ENCODE measurements around the gene ST3GAL3.
A peak's percentile ranks its signal among the peaks of the same experiment; 100 is the strongest.
"Not testable (repeated sequence)": the region's sequence is repeated elsewhere in the genome, so short reads cannot be mapped to it uniquely, and the experiment has no call there.

The ST3GAL3 gene

DNA sequence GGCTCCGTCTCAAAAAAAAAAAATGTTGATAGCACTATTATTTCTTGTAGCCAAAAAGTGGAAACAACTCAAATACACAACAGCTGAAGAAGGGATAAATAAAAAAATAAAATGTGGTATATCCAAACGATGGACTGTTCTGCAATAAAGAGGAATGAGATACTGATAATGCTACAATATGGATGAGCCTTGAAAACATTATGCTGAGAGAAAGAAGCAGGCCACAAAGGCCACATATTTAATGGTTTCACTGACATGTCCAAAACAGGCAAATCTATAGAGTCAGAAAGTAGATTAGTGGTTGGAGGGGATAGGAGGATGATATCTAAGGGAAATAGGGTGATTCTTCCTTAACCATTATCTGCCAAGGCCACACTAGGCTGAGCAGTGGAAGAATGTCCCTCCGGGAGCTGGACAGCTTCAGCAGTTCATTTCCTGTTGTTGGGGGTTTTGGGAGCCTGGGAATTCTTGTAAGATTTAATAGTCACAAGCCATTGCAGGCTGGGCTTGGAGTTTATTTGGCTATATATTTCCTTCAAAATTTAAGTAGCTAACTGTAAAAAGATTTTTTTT is 53.5 kb downstream of the ST3GAL3 start:
- no peak for DNase-seq

DNA sequence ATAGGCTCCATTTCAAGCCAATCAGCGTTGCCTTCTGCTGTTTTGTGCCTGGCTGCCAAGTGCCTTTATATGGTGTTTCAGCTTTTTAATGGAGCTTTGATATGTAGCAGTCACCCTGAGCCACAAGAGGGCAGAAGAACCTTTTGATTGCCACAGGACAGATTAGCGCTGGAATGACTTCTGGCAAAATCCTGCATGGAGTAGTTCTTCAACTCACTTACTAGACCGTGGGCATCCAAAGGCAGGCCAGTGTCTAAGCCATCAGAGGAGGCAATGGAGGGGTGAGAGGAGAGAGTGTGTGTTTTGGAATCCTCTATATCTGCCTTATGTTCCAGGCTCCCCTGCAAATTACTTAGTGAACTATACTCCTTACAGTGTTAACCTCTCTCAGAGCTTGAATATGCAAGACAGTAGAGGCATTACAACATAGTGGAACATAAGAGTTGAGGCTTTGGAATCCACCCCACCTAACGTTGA is 56.2 kb downstream of the ST3GAL3 start:
- peak; percentile 70 for DNase-seq

DNA sequence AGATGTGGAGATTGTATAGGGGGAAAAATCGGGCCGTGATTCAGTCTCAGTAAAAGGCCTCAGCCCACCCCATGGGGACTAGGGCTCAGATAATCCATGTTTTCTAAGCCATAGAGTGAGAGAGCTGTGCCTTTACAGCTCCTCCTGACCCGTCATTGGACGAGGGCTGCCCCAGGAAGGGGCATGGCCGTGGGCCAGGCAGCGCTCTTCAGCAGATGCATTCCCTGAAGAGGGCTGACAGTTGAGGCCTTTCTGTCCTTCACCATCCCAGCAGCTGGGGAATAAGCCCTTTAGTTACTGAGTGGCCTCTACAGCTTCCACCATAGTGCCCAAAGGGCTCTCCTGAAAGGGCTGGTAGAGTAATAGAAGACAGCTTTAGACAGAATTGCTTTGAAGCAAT is 57.2 kb downstream of the ST3GAL3 start:
- DNase-seq, result no peak

DNA sequence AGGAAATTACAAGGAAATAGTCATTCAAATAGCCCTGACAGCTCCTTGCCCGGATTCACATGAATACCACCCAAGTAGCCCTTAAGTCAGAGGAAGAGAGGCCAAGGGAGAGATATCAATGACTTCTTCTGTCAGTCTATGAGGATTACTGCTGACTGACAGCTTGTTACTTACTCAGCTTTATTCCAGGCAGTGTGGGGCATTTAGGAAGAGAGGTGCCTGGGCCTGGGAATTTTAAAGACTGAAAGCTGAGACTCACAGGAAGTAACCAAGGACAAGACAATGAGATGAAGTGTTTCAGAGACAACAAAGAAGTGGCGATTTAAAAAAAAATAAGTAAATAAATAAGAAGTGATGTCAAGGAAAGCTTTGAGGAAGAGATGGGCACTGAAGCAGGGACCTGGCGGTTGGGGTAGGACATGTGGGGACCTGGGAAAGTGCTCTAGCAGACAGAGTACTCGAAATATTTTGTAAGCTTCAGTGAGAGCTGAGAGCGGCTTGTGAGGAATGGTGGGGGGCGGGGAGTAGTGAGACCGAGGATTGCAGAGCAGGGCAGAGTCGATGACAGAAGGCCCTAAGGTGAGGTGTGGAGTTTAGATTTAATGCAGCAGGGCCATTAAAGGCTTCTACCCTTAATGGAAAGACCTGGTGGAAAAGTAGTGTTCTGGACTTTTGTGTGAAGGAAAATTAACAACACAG is 58.9 kb downstream of the ST3GAL3 start:
- no peak for DNase-seq

DNA sequence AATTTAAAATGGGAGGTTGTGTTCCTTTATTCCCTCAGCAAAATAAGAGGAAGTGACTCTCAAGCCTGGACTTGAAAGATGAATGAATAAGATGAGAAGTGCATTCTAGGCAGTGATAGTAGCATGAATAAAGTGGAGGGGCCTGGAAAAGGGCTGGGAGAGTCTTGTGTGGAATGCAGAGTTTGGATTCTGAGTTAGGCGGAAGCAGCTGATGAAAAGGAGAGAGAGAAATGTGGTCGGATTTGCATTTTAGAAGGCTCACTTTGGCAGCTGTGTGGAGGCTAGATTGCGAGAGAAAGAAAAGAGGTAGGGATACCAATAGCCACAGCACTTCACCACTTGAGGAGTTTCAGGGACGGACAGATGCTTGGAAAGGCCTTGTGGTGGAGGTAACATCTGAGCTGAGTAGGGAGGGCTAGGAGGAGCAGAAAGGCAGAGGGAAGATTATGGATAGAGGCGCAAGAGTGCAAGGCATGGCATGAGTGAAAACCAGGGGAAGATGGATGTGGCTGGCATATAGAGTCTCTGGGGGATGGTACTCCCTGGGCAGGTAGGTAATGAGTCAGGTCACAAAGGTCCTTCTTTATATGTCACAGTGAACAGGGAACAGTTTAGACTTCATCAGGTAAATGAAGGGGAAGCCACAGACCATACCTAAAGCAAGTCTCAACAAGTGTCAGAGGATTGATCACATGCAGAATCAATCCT is 59.6 kb downstream of the ST3GAL3 start:
- no peak for DNase-seq

DNA sequence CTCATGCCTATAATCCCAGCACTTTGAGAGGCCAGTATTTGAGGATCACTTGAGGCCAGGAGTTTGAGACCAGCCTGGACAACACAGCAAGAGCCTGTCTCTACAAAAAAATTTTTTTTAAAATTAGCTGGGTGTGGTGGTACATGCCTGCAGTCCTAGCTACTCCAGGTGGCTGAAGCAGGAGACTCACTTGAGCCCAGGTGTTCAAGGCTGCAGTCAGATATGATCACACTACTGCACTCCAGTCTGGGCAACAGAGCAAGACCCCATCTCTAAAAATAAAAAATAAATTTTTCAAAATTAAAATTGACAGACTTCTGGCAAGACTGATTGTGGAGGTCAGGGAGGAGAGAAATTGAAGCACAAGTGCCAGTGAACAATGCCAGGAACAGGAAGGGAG is 60.8 kb downstream of the ST3GAL3 start:
- DNase-seq, result no peak

DNA sequence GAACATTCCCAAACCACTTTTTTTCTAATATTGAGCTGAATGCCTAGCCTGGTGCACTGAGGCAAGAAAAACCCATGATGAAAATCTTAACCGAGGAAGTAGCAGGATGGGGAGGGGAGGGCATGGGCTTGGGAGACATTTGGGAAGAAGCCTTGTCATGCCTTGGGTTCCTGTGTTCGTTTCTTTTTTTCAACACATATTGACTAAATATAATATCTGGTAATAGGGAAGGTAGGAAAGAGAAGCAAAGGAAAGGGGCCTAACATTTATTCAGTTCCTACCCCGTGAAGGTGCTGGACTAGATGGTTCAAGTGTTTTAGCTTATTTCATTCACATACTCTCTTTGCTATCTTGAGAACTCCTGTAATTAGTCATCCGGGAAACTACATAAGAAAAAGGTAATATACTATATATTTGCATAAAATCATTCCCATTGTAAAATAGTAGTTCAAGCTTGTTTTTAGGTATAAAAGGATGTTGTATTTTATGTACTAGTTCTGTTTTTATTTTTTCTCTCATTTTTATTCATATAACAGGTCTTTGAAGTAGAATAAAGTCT is 62.1 kb downstream of the ST3GAL3 start:
- DNase-seq, result no peak

DNA sequence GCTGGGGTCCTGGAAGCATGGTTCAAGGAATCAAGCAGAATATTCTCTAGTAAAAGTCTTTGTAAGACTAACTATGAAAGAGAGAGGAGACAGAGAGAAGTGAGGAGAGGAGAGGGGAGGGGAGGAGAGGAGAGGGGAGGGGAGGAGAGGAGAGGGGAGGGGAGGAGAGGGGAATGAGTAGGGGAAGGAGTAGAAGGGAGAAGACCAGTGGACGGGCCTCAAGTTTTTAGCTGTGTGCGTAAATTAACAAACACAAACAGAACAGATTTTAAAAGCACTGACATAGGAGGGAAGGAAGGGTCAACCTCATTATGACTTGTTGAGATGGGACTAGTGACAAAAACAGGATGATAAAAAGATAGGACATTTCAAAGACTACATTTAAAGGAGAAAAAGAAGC is 62.8 kb downstream of the ST3GAL3 start:
- no peak for DNase-seq

DNA sequence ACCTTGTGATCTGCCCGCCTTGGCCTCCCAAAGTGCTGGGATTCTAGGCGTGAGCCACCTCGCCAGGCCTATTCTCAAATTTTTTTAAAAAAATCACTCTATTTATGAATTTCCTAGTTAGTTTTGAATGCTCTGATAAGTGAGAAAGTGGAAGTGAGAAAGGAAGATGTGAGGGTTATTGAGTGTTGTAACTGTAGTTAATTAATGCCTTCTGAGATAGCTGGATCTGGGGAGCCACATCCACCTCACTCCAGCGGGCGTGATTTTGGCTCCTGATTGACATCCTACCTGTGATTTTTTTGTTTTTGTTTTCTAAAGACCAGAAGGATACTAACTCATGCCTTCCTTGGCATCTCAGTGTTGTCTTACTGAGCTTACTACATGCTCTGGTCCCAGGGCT is 65.6 kb downstream of the ST3GAL3 start:
- DNase-seq, result no peak

DNA sequence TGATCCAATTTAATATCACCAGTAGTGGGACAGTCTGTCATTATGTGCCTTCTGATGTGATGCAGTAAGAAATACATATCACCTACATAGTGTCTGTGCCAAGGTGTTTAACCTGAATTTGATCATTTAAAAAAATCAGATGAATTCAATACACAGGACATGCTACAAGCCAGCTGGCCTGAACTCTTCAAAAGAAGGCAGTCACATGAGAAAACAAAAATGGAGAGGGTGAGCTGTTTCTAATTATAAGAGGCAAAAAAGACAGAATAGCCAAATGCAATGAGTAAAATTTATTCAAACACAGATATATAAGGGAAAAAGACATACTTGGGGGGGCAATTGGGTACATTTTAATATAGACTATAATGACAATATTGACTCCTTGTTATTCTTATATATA is 66.5 kb downstream of the ST3GAL3 start:
- DNase-seq, result no peak

DNA sequence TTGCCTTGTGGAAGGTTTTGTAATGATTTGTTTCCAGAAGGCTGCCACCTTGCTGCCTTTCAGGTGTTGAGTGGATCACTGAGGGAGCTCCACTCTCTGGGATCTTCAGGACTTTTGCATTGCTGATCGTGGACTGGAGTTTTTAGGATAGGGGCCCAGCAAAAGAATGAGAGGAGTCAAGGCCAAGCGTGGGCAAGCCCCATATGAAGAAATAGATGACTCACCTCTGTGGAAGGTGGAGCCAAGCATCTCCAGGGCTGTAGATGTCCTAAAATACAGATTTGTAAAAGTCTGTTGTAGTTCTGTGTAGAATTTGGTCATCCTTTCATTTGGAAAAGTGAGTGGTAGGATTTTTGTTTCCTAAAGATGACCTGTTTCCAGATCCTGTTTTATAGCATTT is 67.0 kb downstream of the ST3GAL3 start:
- DNase-seq, result peak; percentile 19

DNA sequence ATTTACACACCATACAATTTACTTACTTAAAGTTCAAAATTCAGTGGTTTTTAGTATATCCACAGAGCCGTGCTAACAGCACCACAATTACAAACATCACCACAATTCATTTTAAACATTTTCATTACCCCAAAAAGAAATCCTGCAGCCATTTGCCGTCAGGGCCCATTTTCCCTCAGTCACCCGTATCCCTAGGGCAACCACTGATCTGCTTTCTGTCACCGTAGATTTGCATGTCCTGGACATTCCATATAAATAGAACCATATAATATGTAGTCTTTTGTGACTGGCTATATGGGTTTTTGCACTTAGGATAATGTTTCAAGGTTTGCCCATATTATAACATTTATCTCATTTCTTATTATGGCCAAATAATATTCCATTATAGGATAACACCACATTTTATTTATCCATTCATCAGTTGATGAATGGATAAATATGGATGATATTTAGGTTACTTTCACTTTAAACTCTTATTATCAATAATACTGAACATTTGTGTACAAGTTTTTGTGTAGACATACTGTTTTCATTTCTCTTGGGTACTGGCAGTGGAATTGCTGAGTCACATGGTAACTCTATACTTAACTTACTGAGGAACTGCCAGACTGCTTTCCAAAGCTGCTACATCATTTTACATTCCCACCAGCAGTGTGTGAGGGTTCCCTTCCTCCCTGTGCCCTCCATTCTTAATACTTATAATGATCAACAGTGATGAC is 68.9 kb downstream of the ST3GAL3 start:
- DNase-seq, result no peak

DNA sequence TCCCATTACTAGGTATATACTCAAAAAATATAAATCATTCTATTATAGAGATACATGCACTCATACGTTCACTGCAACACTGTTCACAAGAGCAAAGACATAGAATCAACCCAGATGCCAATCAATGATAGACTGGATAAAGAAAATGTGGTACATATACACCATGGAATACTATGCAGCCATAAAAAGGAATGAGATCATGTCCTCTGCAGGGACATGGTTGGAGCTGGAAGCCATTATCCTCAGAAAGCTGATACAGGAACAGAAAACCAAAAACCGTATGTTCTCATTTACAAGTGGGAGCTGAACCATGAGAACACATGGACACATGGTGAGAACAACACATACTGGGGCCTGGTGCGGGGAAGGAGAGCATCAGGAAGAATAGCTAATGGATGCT is 70.6 kb downstream of the ST3GAL3 start:
- not testable (repeated sequence) for DNase-seq

DNA sequence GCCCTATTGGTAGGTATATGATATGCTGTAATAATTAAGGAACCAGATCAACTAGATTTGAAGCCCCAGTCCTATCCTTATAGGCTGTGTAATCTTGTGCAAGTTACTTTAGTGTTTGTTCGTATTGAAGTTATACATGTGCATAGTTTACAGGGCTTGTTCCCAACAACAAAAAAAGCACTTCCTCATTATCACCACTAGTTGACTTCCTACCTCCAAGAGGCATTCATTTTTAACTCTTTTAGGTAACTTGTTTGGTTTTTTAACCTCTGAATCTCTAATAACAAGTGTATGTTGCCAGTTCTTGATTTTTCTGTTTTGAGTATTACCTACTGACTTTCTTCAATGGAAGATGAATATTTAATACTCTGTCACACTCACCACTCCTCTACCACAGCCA is 71.9 kb downstream of the ST3GAL3 start:
- DNase-seq, result no peak

DNA sequence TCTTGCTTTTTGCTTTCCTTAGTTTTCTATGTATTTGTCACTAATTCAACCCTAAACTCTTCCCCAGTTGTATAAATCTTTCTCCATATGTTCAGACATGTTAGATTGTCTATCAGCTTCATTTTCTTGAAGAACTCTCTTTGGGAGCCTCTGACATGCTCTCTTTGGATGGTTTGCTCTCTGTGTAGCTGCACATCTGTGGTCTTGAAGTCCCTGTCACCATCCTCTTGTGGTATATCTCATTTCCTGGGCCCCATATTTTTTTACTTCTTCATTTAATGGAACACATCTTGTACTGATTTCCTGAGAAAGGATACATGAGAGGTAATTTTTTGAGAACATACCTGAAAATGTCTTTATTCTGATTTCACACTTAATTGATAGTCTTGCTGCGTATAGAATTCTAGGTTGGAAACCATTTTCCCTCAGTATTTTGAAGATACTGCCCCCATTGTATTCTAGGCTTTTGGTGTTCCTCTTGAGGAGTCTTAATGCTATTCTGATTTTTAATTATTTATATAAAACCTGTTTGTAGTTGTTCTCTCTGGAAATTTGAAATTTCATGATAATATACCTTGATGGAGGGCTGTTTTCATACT is 72.6 kb downstream of the ST3GAL3 start:
- DNase-seq, result no peak

DNA sequence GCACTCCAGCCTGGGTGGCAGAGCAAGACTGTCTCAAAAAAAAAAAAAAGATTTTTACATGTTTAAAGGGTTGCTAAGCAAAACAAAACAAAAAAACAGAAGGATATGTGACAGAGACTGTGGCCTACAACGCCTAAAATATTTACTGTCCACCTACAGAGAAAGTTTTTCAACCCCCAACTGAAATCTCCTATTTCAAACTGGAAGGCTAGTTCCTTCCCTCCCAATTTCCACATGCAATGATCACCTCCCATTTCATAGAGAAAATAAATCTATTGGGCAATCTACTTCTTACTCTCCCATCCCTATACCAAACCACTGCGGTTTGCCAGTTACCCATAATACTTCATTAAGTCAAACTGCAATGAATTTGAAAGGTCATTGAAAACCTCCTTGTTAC is 74.2 kb downstream of the ST3GAL3 start:
- DNase-seq, result no peak

DNA sequence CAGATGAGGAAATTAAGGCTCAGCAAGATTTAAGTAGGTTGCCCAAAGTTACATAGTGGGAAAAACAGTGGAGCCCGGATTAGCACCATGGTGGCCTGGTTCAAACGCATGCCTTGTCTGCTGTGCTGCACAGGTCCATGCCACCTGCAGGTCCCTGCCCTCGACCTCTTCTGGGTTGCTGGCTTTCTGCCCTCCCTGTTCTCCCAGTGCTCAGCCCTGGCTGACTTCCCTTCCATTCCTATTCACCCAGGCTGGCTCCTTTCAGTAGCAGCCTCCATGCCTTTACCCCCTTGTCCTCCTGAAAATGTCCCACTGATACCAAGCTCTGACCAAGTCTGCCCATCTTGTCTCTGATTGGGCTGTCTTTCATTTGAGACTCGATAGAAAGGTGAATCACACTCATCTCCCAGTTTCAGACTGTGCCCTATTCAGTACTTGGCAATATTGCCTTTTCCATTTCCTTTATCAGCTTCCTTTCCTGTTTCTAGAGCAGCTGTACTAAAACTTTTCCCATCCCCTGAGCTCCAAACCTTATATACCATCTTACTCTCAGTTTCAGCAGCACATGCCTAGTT is 75.8 kb downstream of the ST3GAL3 start:
- DNase-seq, result no peak

DNA sequence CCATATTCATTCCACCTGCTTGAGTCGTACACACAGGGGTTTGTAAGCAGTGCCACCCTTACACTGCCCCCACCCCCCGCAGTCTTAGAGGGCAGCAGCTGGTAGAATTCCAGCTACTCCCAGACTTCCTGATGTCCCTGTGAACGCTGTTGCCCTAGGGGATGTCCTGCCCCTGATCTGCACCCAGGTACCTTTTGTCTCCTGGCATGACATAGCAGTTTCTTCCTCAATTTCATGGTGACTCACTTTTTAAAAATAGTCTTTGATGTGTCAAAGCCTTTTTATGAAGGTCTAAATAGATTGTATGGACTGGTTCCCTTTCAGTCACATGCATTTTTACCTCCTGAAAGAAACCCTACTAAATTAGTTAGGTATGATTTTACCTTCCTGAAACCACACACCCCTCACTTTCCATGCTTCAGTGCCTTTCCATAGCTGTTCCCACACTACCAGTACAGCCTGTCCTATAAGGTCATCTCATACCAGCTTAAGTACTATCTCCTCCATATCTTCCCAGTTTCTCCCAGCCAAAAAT is 76.4 kb downstream of the ST3GAL3 start:
- no peak for DNase-seq

DNA sequence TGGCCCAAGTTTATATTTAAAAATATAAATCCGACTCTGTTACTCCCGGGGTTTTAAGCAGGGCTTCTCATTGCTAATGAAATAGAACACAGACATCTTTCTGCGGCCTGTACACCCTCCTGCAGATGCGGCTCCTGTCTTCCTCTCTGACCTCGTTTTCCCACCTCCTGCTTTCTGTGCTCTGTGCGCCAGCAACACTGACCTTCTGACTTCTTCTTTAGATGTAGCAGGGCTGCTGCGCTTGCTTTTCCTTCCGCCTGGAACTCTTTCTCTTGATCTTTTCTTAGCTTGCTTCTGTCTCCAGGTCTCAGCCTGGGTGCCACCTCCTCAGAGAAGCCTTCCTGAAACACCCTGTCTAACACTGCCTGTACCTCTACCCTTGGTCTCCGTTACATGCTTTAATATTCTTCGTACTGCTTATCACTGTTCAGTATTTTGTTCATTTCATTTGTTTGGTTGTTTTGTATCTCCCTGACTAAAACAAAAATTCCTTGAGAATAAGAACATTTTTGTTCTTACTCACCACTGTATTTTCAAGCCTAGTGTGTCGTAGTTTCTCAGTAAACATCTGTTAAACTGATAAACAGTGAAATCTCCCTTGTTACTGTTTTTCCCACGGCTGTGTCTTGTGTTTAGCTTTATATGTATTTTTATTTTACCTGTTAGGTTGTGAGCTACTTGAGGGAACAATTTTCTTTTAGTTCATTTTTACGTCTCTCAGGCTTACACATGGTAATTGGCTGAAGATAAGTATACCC is 79.0 kb downstream of the ST3GAL3 start:
- no peak for DNase-seq

DNA sequence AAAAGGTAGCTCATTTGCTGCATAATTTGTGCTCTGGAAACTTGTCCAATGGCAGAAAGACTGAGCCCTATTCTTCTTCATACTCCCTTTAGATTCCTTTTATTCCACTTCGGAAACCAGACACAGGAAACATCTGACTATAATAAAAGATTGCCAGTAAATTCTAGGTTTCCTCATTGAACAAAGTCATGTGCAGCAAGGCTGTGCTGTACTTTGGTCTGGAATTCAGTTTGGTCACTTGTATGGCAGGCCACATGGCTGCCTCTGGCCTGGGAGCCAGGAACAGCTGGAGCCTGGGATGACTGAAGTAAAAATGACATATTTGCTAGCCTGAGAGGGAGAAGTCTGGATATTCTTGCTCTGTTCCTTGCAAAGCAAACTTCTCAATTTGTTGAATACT is 79.6 kb downstream of the ST3GAL3 start:
- no peak for DNase-seq

All from T1000 (cell line).